Activated CD8-positive, alpha-beta T cell treated with anti-CD3 and anti-CD28 coated beads, Interleukin-2, amount 10 ng/mL, durations not matched to agents 7 days and 5 days (primary cell): ENCODE results near the gene MRPL17. TPM values are rescaled to one million over a fixed set of nuclear protein-coding genes. Genes with fewer than 3 reads are reported as not detected.
"Not testable (repeated sequence)": the region's sequence is repeated elsewhere in the genome, so short reads cannot be mapped to it uniquely, and the experiment has no call there.

Source experiments
- ATAC-seq: fragments of 150-1000 bp; cut with Tn5 transposase; one replicate; pipeline ENCODE4 v1.10.0; 2021; ENCODE audit warnings: moderate library complexity
- CTCF ChIA-PET: fragments of 350-600 bp; sonication (Branson Sonifier 250); formaldehyde crosslinking; loops from one replicate; lab custom pipeline; 2021; ENCODE audit warnings: antibody characterized with exemption; lab: Charles Lee
- POLR2A ChIA-PET: fragments of 350-600 bp; sonication (Branson Sonifier 250); formaldehyde crosslinking; loops from one replicate; lab custom pipeline; 2021; ENCODE audit warnings: antibody characterized with exemption; lab: Charles Lee
- DNase-seq: peaks from one replicate; pipeline ENCODE4 v3.0.0-alpha.2; 2020
- H3K27ac Mint-ChIP-seq: one replicate; pipeline ENCODE4 v1.8.0; 2021; ENCODE audit warnings: mild to moderate bottlenecking, mixed read lengths
- H3K27me3 Mint-ChIP-seq: one replicate; pipeline ENCODE4 v1.8.0; 2021; ENCODE audit warnings: low read depth, mixed read lengths
- H3K36me3 Mint-ChIP-seq: one replicate; pipeline ENCODE4 v1.8.0; 2021; ENCODE audit warnings: low read depth, mixed read lengths
- H3K4me1 Mint-ChIP-seq: one replicate; pipeline ENCODE4 v1.8.0; 2021; ENCODE audit warnings: low read depth, mixed read lengths
- H3K4me3 Mint-ChIP-seq: one replicate; pipeline ENCODE4 v1.8.0; 2021; ENCODE audit warnings: mild to moderate bottlenecking, mixed read lengths
- H3K9me3 Mint-ChIP-seq: one replicate; pipeline ENCODE4 v1.8.0; 2022; ENCODE audit warnings: mixed read lengths; ENCODE audit not compliant: insufficient read depth
- total RNA-seq, 2 experiments: library from RNA; stranded (reverse); gene quantifications; one replicate each; pipeline ENCODE4 v1.2.3, GENCODE V29; 2021

The MRPL17 gene
- 10 to 100 TPM; 60.6 to 69.2 TPM for total RNA-seq

- peaks cover 40% of the 10 kb centered on the region for H3K36me3 Mint-ChIP-seq
- ATAC-seq: peak; percentile 98
- H3K4me3 Mint-ChIP-seq: peak within 1 kb of the TSS; percentile 99
- H3K9me3 Mint-ChIP-seq: no peaks in the 10 kb centered on the region
- DNase-seq: peak; percentile 100
- POLR2A ChIA-PET: interaction anchor here (0.8 to 3.7 kb wide), 10 partner anchors 23 to 304 kb away, joined by 3 to 27 read pairs (median 4); partner anchors contain the start of genes ARFIP2, TAF10, TIMM10B and TPP1
- H3K27ac Mint-ChIP-seq: peak within 1 kb of the TSS; percentile 97
- CTCF ChIA-PET: interaction anchor here (0.6 to 5.5 kb wide), 48 partner anchors 11 to 305 kb away, joined by 3 to 93 read pairs (median 5); partner anchors contain the start of genes HPX, ILK, RRP8 and SMPD1
- peaks cover 28% of the 10 kb centered on the region for H3K4me1 Mint-ChIP-seq
- H3K27me3 Mint-ChIP-seq: no peaks in the 10 kb centered on the region
Measured at GRCh38 chr11:6682936-6683861, at the start of gene MRPL17. Gene MRPL17, minus strand, starts transcription at chr11:6683340. Its CDS starts 44 bp downstream, at chr11:6683296.

- H3K27ac Mint-ChIP-seq: no peak overlapping the region
- H3K36me3 Mint-ChIP-seq: peaks cover 84% of the 10 kb centered on the region
- DNase-seq (no peak), ATAC-seq (no peak)
- ChIA-PET POLR2A (no interaction called here), CTCF (interaction anchor here (0.7 to 2.4 kb wide), 6 partner anchors 8 to 30 kb away, joined by 3 to 15 read pairs (median 4); no protein-coding TSS in a partner anchor)
- peaks cover 23% of the 10 kb centered on the region for H3K9me3 Mint-ChIP-seq
- no peak overlapping the region for H3K4me3 Mint-ChIP-seq
- peaks cover 42% of the 10 kb centered on the region for H3K4me1 Mint-ChIP-seq
- H3K27me3 Mint-ChIP-seq: no peaks in the 10 kb centered on the region
Measured at GRCh38 chr11:6727971-6728760, 45.0 kb upstream of the MRPL17 start.

GRCh38 chr11:6725386-6725896 lies 42.3 kb upstream of the MRPL17 start:
- H3K27me3 Mint-ChIP-seq: no peaks in the 10 kb centered on the region
- CTCF ChIA-PET: interaction anchor here (1.1 kb wide), 1 partner anchor 32 kb away, joined by 3 read pairs; no protein-coding TSS in a partner anchor
- H3K4me1 Mint-ChIP-seq: peaks cover 48% of the 10 kb centered on the region

GRCh38 chr11:6724013-6724412 lies 40.9 kb upstream of the MRPL17 start:
- H3K27me3 Mint-ChIP-seq: no peaks in the 10 kb centered on the region
- H3K27ac Mint-ChIP-seq: no peak overlapping the region

More at GRCh38 chr11:6725386-6725896, 42.3 kb upstream of the MRPL17 start:
- no peak for DNase-seq
- ATAC-seq: no peak
- Mint-ChIP-seq H3K27ac (no peak overlapping the region), H3K36me3 (peaks cover 90% of the 10 kb centered on the region), H3K4me3 (no peak overlapping the region), H3K9me3 (peaks cover 30% of the 10 kb centered on the region)
- POLR2A ChIA-PET: no interaction called here

GRCh38 chr11:6721343-6721742 lies 38.2 kb upstream of the MRPL17 start:
- ChIA-PET POLR2A (interaction anchor here (1.2 kb wide), 1 partner anchor 16 kb away, joined by 5 read pairs; no protein-coding TSS in a partner anchor), CTCF (interaction anchor here (1.1 to 3.5 kb wide), 7 partner anchors 10 to 359 kb away, joined by 3 to 21 read pairs (median 7); partner anchors contain the start of gene MRPL17)
- Mint-ChIP-seq H3K36me3 (peaks cover 95% of the 10 kb centered on the region), H3K4me1 (peaks cover 46% of the 10 kb centered on the region), H3K27ac (peak overlapping the region; percentile 44), H3K27me3 (no peaks in the 10 kb centered on the region), H3K4me3 (no peak overlapping the region), H3K9me3 (peaks cover 37% of the 10 kb centered on the region)
- ATAC-seq (no peak), DNase-seq (no peak)

More at GRCh38 chr11:6724013-6724412, 40.9 kb upstream of the MRPL17 start:
- Mint-ChIP-seq H3K4me1 (peaks cover 54% of the 10 kb centered on the region), H3K4me3 (no peak overlapping the region), H3K36me3 (peaks cover 96% of the 10 kb centered on the region), H3K9me3 (peaks cover 41% of the 10 kb centered on the region)
- ATAC-seq (no peak), DNase-seq (no peak)
- CTCF ChIA-PET: interaction anchor here (0.9 to 3.5 kb wide), 5 partner anchors 14 to 33 kb away, joined by 3 to 12 read pairs (median 3); no protein-coding TSS in a partner anchor
- POLR2A ChIA-PET: no interaction called here

GRCh38 chr11:6719576-6719975 lies 36.4 kb upstream of the MRPL17 start:
- Mint-ChIP-seq H3K27ac (no peak overlapping the region), H3K4me3 (no peak overlapping the region), H3K27me3 (no peaks in the 10 kb centered on the region), H3K36me3 (peaks cover 93% of the 10 kb centered on the region), H3K9me3 (peaks cover 30% of the 10 kb centered on the region), H3K4me1 (peaks cover 37% of the 10 kb centered on the region)
- DNase-seq: no peak
- POLR2A ChIA-PET: interaction anchor here (0.6 kb wide), 1 partner anchor 545 kb away, joined by 3 read pairs; no protein-coding TSS in a partner anchor
- no peak for ATAC-seq
- CTCF ChIA-PET: interaction anchor here (1.1 to 2.3 kb wide), 3 partner anchors 8 to 15 kb away, joined by 3 to 7 read pairs (median 6); no protein-coding TSS in a partner anchor

- ChIA-PET POLR2A (no interaction called here), CTCF (interaction anchor here (1.6 to 3.7 kb wide), 4 partner anchors 11 to 39 kb away, joined by 5 to 17 read pairs (median 12); partner anchors contain the start of gene MRPL17)
- ATAC-seq: no peak
- Mint-ChIP-seq H3K27me3 (no peaks in the 10 kb centered on the region), H3K4me3 (no peak overlapping the region), H3K9me3 (peaks cover 18% of the 10 kb centered on the region), H3K27ac (no peak overlapping the region), H3K36me3 (peaks cover 76% of the 10 kb centered on the region), H3K4me1 (peaks cover 28% of the 10 kb centered on the region)
- no peak for DNase-seq
Measured at GRCh38 chr11:6717426-6717825, 34.3 kb upstream of the MRPL17 start.

GRCh38 chr11:6711552-6711951 lies 28.4 kb upstream of the MRPL17 start:
- H3K9me3 Mint-ChIP-seq, H3K27me3 Mint-ChIP-seq, POLR2A ChIA-PET, H3K27ac Mint-ChIP-seq, H3K4me1 Mint-ChIP-seq, H3K4me3 Mint-ChIP-seq, ATAC-seq: not testable (repeated sequence)
- peaks cover 29% of the 10 kb centered on the region for H3K36me3 Mint-ChIP-seq
- CTCF ChIA-PET: interaction anchor here (0.6 to 4.1 kb wide), 8 partner anchors 9 to 213 kb away, joined by 3 to 29 read pairs (median 3); no protein-coding TSS in a partner anchor
- DNase-seq: peak; percentile 55

GRCh38 chr11:6708876-6709275 lies 25.7 kb upstream of the MRPL17 start:
- peaks cover 15% of the 10 kb centered on the region for H3K36me3 Mint-ChIP-seq
- no peaks in the 10 kb centered on the region for H3K9me3 Mint-ChIP-seq
- ChIA-PET CTCF (no interaction called here), POLR2A (no interaction called here)
- peak overlapping the region; percentile 1 for H3K27ac Mint-ChIP-seq
- no peaks in the 10 kb centered on the region for H3K27me3 Mint-ChIP-seq
- H3K4me3 Mint-ChIP-seq: no peak overlapping the region
- DNase-seq (no peak), ATAC-seq (no peak)
- peaks cover 6% of the 10 kb centered on the region for H3K4me1 Mint-ChIP-seq

- no peak overlapping the region for H3K4me3 Mint-ChIP-seq
- DNase-seq: peak; percentile 53
- no peaks in the 10 kb centered on the region for H3K9me3 Mint-ChIP-seq
- ATAC-seq: peak; percentile 47
- H3K4me1 Mint-ChIP-seq: peaks cover 6% of the 10 kb centered on the region
- ChIA-PET POLR2A (interaction anchor here (0.8 kb wide), 1 partner anchor 41 kb away, joined by 3 read pairs; no protein-coding TSS in a partner anchor), CTCF (interaction anchor here (0.6 to 3.6 kb wide), 36 partner anchors 9 to 343 kb away, joined by 3 to 36 read pairs (median 5); partner anchors contain the start of genes ARFIP2, MRPL17, TIMM10B and TPP1)
- H3K27ac Mint-ChIP-seq: peak overlapping the region; percentile 51
- peaks cover 8% of the 10 kb centered on the region for H3K36me3 Mint-ChIP-seq
- H3K27me3 Mint-ChIP-seq: no peaks in the 10 kb centered on the region
Measured at GRCh38 chr11:6705905-6706535, 22.9 kb upstream of the MRPL17 start.
